ENCODE measurements around the gene CEBPB.

DNA sequence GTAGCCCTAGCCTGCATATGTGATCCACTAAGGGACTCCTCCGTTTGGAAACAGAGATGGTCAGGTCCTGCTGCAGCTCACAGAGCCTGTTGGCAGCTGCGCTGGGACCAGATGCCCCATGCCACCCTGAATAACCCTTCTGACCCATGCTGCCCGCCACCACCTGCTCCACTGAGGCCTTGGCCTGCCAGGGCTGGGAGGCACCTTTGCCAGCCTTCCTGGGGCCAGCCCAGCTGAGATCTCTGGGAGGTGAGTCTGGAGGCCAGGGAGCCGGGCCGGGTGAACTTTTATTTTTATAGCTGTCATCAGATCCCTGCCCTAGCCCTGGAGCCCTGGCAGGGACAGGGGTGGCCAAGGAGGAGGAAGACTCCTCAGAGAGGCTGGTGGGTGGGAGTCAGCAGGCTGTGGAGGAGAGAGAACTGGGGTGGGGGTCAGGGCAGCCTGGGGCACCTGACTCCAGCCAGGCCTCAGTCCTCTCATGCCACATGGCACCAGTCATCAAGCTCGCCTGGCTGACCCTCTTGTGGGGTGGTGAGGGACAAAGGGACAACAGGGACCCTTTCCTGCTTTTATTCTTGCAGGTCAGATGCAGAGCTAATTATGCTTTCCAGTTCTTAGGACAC is 10.0 kb downstream of the CEBPB start:
- TF ChIP-seq, protein P1, sequence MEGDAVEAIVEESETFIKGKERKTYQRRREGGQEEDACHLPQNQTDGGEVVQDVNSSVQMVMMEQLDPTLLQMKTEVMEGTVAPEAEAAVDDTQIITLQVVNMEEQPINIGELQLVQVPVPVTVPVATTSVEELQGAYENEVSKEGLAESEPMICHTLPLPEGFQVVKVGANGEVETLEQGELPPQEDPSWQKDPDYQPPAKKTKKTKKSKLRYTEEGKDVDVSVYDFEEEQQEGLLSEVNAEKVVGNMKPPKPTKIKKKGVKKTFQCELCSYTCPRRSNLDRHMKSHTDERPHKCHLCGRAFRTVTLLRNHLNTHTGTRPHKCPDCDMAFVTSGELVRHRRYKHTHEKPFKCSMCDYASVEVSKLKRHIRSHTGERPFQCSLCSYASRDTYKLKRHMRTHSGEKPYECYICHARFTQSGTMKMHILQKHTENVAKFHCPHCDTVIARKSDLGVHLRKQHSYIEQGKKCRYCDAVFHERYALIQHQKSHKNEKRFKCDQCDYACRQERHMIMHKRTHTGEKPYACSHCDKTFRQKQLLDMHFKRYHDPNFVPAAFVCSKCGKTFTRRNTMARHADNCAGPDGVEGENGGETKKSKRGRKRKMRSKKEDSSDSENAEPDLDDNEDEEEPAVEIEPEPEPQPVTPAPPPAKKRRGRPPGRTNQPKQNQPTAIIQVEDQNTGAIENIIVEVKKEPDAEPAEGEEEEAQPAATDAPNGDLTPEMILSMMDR (IDR thresholded peaks at IDR 0.05; ENCODE audit: low read depth, low read length, poor library complexity, severe bottlenecking), result no peak
- no peak for TF ChIP-seq EZH2phosphoT487 (IDR thresholded peaks at IDR 0.05; ENCODE audit: borderline replicate concordance, low read length)
